ENCODE data around the gene TRIM42. TPM values are rescaled to one million over a fixed set of nuclear protein-coding genes. Genes with fewer than 3 reads are reported as not detected.

Gene TRIM42
- total RNA-seq, 1 donor: not detected

GRCh38 chr3:140724856-140725812 lies 47.3 kb downstream of the TRIM42 start:
- no peak overlapping the region for H3K4me3 ChIP-seq (ENCODE audit: low read length)
- H3K4me1 ChIP-seq (ENCODE audit: insufficient read depth, low read length): no peaks in the 10 kb centered on the region
- H3K9me3 ChIP-seq (ENCODE audit: low read depth, low read length): no peaks in the 10 kb centered on the region
- H3K27me3 ChIP-seq (ENCODE audit: insufficient read depth, low read length): no peaks in the 10 kb centered on the region

- Histone ChIP-seq H3K4me3 (ENCODE audit: low read length) (no peak overlapping the region), H3K27me3 (ENCODE audit: insufficient read depth, low read length) (no peaks in the 10 kb centered on the region), H3K9me3 (ENCODE audit: low read depth, low read length) (no peaks in the 10 kb centered on the region), H3K4me1 (ENCODE audit: insufficient read depth, low read length) (no peaks in the 10 kb centered on the region)
Measured at GRCh38 chr3:140726066-140726465, 48.2 kb downstream of the TRIM42 start.

GRCh38 chr3:140727886-140728285 lies 50.0 kb downstream of the TRIM42 start:
- Histone ChIP-seq H3K4me1 (ENCODE audit: insufficient read depth, low read length) (no peaks in the 10 kb centered on the region), H3K27me3 (ENCODE audit: insufficient read depth, low read length) (no peaks in the 10 kb centered on the region), H3K9me3 (ENCODE audit: low read depth, low read length) (no peaks in the 10 kb centered on the region), H3K4me3 (ENCODE audit: low read length) (no peak overlapping the region)

GRCh38 chr3:140731440-140732119 lies 53.7 kb downstream of the TRIM42 start:
- no peak overlapping the region for H3K4me3 ChIP-seq (ENCODE audit: low read length)
- H3K27me3 ChIP-seq (ENCODE audit: insufficient read depth, low read length): no peaks in the 10 kb centered on the region
- H3K9me3 ChIP-seq (ENCODE audit: low read depth, low read length): no peaks in the 10 kb centered on the region
- H3K4me1 ChIP-seq (ENCODE audit: insufficient read depth, low read length): no peaks in the 10 kb centered on the region

GRCh38 chr3:140733623-140734022 lies 55.8 kb downstream of the TRIM42 start:
- no peaks in the 10 kb centered on the region for H3K27me3 ChIP-seq (ENCODE audit: insufficient read depth, low read length)
- no peaks in the 10 kb centered on the region for H3K4me1 ChIP-seq (ENCODE audit: insufficient read depth, low read length)
- no peak overlapping the region for H3K4me3 ChIP-seq (ENCODE audit: low read length)
- no peaks in the 10 kb centered on the region for H3K9me3 ChIP-seq (ENCODE audit: low read depth, low read length)

- H3K4me1 ChIP-seq (ENCODE audit: insufficient read depth, low read length): no peaks in the 10 kb centered on the region
- H3K27me3 ChIP-seq (ENCODE audit: insufficient read depth, low read length): no peaks in the 10 kb centered on the region
- H3K4me3 ChIP-seq (ENCODE audit: low read length): no peak overlapping the region
- H3K9me3 ChIP-seq (ENCODE audit: low read depth, low read length): no peaks in the 10 kb centered on the region
Measured at GRCh38 chr3:140736863-140737460, 59.1 kb downstream of the TRIM42 start.

GRCh38 chr3:140742116-140742515 lies 64.3 kb downstream of the TRIM42 start:
- H3K4me1 ChIP-seq (ENCODE audit: insufficient read depth, low read length): no peaks in the 10 kb centered on the region
- H3K27me3 ChIP-seq (ENCODE audit: insufficient read depth, low read length): peaks cover 2% of the 10 kb centered on the region
- H3K9me3 ChIP-seq (ENCODE audit: low read depth, low read length): no peaks in the 10 kb centered on the region
- H3K4me3 ChIP-seq (ENCODE audit: low read length): no peak overlapping the region

- H3K9me3 ChIP-seq (ENCODE audit: low read depth, low read length): no peaks in the 10 kb centered on the region
- peaks cover 2% of the 10 kb centered on the region for H3K27me3 ChIP-seq (ENCODE audit: insufficient read depth, low read length)
- H3K4me3 ChIP-seq (ENCODE audit: low read length): no peak overlapping the region
- no peaks in the 10 kb centered on the region for H3K4me1 ChIP-seq (ENCODE audit: insufficient read depth, low read length)
Measured at GRCh38 chr3:140748171-140748570, 70.3 kb downstream of the TRIM42 start.

GRCh38 chr3:140748903-140749302 lies 71.0 kb downstream of the TRIM42 start:
- H3K4me3 ChIP-seq (ENCODE audit: low read length): no peak overlapping the region

More at GRCh38 chr3:140748903-140749302, 71.0 kb downstream of the TRIM42 start:
- H3K27me3 ChIP-seq (ENCODE audit: insufficient read depth, low read length): peaks cover 2% of the 10 kb centered on the region
- no peaks in the 10 kb centered on the region for H3K4me1 ChIP-seq (ENCODE audit: insufficient read depth, low read length)
- H3K9me3 ChIP-seq (ENCODE audit: low read depth, low read length): no peaks in the 10 kb centered on the region

All from mononuclear cell (primary cell).